ENCODE measurements around the gene MAN2B1. TPM values are rescaled to one million over a fixed set of nuclear protein-coding genes. Genes with fewer than 3 reads are reported as not detected.
"Not testable (repeated sequence)": the region's sequence is repeated elsewhere in the genome, so short reads cannot be mapped to it uniquely, and the experiment has no call there.

Gene MAN2B1
- total RNA-seq, 1 donor from 2014 or later = 90.6 TPM

- no peak within 1 kb of the TSS for H3K4me3 Mint-ChIP-seq
- H3K9me3 Mint-ChIP-seq = no peaks in the 10 kb centered on the region
- H3K36me3 Mint-ChIP-seq = no peaks in the 10 kb centered on the region
- no peaks in the 10 kb centered on the region for H3K4me1 Mint-ChIP-seq (ENCODE audit: unreplicated experiment)
- no peak for DNase-seq (ENCODE audit: extremely low spot score, unreplicated experiment)
- H3K27me3 Mint-ChIP-seq = no peaks in the 10 kb centered on the region
- TF ChIP-seq, protein P1, sequence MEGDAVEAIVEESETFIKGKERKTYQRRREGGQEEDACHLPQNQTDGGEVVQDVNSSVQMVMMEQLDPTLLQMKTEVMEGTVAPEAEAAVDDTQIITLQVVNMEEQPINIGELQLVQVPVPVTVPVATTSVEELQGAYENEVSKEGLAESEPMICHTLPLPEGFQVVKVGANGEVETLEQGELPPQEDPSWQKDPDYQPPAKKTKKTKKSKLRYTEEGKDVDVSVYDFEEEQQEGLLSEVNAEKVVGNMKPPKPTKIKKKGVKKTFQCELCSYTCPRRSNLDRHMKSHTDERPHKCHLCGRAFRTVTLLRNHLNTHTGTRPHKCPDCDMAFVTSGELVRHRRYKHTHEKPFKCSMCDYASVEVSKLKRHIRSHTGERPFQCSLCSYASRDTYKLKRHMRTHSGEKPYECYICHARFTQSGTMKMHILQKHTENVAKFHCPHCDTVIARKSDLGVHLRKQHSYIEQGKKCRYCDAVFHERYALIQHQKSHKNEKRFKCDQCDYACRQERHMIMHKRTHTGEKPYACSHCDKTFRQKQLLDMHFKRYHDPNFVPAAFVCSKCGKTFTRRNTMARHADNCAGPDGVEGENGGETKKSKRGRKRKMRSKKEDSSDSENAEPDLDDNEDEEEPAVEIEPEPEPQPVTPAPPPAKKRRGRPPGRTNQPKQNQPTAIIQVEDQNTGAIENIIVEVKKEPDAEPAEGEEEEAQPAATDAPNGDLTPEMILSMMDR (conservative IDR thresholded peaks at IDR 0.05) = no peak
- H3K27ac Mint-ChIP-seq = no peak within 1 kb of the TSS
These were observed 21.1 kb upstream of the MAN2B1 start, which contains the start of gene GNG14 for GRCh38 chr19:12687496-12688196. Gene GNG14 (plus strand): TSS chr19:12687998. CDS start chr19:12688049, 51 bp downstream.

- H3K27ac Mint-ChIP-seq = no peak overlapping the region
- H3K9me3 Mint-ChIP-seq = no peaks in the 10 kb centered on the region
- TF ChIP-seq, protein P1 (conservative IDR thresholded peaks at IDR 0.05) = no peak
- no peaks in the 10 kb centered on the region for H3K27me3 Mint-ChIP-seq
- DNase-seq (ENCODE audit: extremely low spot score, unreplicated experiment) = no peak
- no peak overlapping the region for H3K4me3 Mint-ChIP-seq
- peaks cover 6% of the 10 kb centered on the region for H3K4me1 Mint-ChIP-seq (ENCODE audit: unreplicated experiment)
- peaks cover 6% of the 10 kb centered on the region for H3K36me3 Mint-ChIP-seq
These were observed 19.3 kb upstream of the MAN2B1 start for GRCh38 chr19:12685831-12686230.

DNA sequence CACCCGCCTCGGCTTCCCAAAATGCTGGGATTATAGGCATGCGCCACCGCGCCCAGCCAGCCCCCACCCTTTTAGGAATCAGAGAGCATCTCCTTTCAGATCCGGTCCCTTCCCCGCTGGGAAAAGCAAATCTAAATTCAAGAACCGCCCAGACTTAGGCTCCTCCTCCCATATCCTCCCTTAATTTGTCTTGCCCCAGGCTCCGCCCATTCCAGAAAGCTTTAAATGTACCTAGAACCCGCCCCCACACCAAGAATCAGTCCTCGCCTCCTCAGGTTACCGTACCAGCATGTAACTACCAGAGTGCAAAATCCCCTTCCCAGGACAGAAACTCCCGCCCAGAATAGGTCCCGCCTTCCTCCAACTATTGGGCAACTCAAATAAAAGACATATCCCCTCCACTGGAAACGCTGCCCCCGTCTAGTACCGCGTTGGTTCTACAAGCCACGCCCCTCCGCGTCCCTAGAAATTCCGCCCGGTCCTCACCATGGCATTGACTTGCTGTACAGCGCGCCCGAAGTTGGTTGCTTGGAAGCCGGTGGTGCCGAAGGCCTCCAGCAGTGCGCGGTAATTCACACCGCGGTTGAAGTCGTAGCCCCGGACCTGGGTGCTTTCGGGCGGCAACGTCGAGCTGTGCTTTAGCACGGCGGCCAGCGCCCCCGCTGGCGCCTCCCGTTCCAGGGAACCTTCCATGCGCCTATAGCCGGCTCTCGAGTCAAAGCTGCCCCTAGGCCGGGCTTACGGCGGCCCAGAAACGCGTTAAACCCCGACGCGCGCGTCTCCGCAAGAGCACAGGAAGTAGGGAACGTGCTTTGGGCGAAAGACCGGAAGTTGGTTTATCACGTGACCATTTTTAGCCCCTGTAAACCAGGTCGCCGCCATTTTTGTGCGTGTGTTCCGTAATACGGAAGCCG lies 14.8 kb upstream of the MAN2B1 start, which contains the start of gene DHPS:
TSS of gene DHPS (minus strand) at position 807 of the 914 bp plus-strand sequence. CDS start at position 693, 114 bp downstream.
- TF ChIP-seq, protein P1 (conservative IDR thresholded peaks at IDR 0.05) = no peak
- Mint-ChIP-seq H3K4me3 (peak within 1 kb of the TSS; percentile 98), H3K36me3 (peaks cover 20% of the 10 kb centered on the region), H3K27ac (peak within 1 kb of the TSS; percentile 97), H3K4me1 (ENCODE audit: unreplicated experiment) (peaks cover 6% of the 10 kb centered on the region), H3K27me3 (no peaks in the 10 kb centered on the region), H3K9me3 (no peaks in the 10 kb centered on the region)
- DNase-seq (ENCODE audit: extremely low spot score, unreplicated experiment) = peak; percentile 88

DNA sequence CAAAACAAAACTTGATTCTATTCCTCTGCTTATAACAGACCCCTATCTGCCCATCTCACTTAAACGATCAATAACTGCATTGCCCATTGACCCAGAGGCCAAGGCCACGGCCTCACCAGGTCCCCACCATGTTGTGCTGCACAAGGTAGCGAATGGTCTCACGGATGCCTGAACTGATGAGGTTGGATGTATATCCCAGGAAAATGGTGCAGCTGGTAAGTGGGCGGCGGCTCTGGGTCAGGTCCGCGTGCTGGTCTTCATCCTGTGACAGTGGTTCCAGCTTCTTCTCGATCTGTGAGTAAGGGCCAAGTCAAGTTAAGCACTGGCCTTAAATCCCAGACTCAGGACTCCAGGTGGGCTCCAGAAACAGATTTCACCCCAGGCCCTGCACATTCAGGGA lies 13.5 kb upstream of the MAN2B1 start:
- Mint-ChIP-seq H3K36me3 (peaks cover 22% of the 10 kb centered on the region), H3K4me3 (peak overlapping the region; percentile 39), H3K4me1 (ENCODE audit: unreplicated experiment) (peaks cover 6% of the 10 kb centered on the region), H3K27me3 (no peaks in the 10 kb centered on the region), H3K9me3 (no peaks in the 10 kb centered on the region), H3K27ac (no peak overlapping the region)
- TF ChIP-seq, protein P1 (conservative IDR thresholded peaks at IDR 0.05) = no peak
- DNase-seq (ENCODE audit: extremely low spot score, unreplicated experiment) = no peak

- H3K27ac Mint-ChIP-seq; H3K4me1 Mint-ChIP-seq (ENCODE audit: unreplicated experiment); H3K27me3 Mint-ChIP-seq; DNase-seq (ENCODE audit: extremely low spot score, unreplicated experiment); H3K4me3 Mint-ChIP-seq; H3K9me3 Mint-ChIP-seq: not testable (repeated sequence)
- peaks cover 27% of the 10 kb centered on the region for H3K36me3 Mint-ChIP-seq
These were observed 11.5 kb upstream of the MAN2B1 start for GRCh38 chr19:12678039-12678438.
